H1 (cell line): ENCODE data around the gene TNIK. TPM values are rescaled to one million over a fixed set of nuclear protein-coding genes. Genes with fewer than 3 reads are reported as not detected.

Experiments
- CTCF ChIA-PET: fragments of 300-600 bp; sonication (Branson Sonifier 250); formaldehyde crosslinking; loops from one replicate; lab custom pipeline; 2021; ENCODE audit not compliant: partially characterized antibody; lab: Charles Lee
- POLR2A ChIA-PET: fragments of 300-600 bp; sonication (Branson Sonifier 250); formaldehyde crosslinking; loops from one replicate; lab custom pipeline; 2021; ENCODE audit warnings: inconsistent platforms; ENCODE audit not compliant: partially characterized antibody; lab: Charles Lee
- DNase-seq, 2 experiments: peaks; one replicate each; pipeline versions ENCODE4 v3.0.0 to v3.0.0-alpha.2; 2010 to 2022; ENCODE audit warnings: low spot score in 2 of 2, low read depth in 1 of 2, mixed read lengths in 1 of 2
- FAIRE-seq: peaks from 2 replicates; lab custom pipeline; 2011; peaks lifted over from hg19 to GRCh38; lab: Jason Lieb, UNC
- H2AFZ ChIP-seq: 2 replicates; pipeline ENCODE4 v1.8.1; 2012; ENCODE audit warnings: low read length, inconsistent platforms
- H2AK5ac ChIP-seq: 2 replicates; pipeline ENCODE4 v1.6.1; 2013; ENCODE audit warnings: low read depth, low read length
- H2BK120ac ChIP-seq: replicated peaks from 2 replicates; pipeline ENCODE3; 2013; ENCODE audit warnings: low read depth, low read length, inconsistent platforms
- H2BK12ac ChIP-seq: 2 replicates; pipeline ENCODE4 v1.6.1; 2013; ENCODE audit warnings: low read depth, low read length
- H2BK15ac ChIP-seq: 2 replicates; pipeline ENCODE4 v1.6.1; 2013; ENCODE audit warnings: low read length
- H2BK20ac ChIP-seq: 2 replicates; pipeline ENCODE4 v1.6.1; 2013; ENCODE audit warnings: low read length
- H2BK5ac ChIP-seq: 2 replicates; pipeline ENCODE4 v1.6.1; 2013; ENCODE audit warnings: low read depth, low read length
- H3K14ac ChIP-seq: 2 replicates; pipeline ENCODE4 v1.6.1; 2013; ENCODE audit warnings: inconsistent platforms; ENCODE audit not compliant: insufficient read length
- H3K18ac ChIP-seq: 2 replicates; pipeline ENCODE4 v1.6.1; 2013; ENCODE audit warnings: low read length; ENCODE audit errors: extremely low read depth
- H3K23ac ChIP-seq: 2 replicates; pipeline ENCODE4 v1.6.1; 2013; ENCODE audit warnings: inconsistent platforms; ENCODE audit not compliant: insufficient read length
- H3K23me2 ChIP-seq: 2 replicates; pipeline ENCODE4 v1.6.1; 2013; ENCODE audit warnings: low read depth, low read length
- H3K27ac ChIP-seq: 2 replicates; pipeline ENCODE4 v1.6.1; 2011; ENCODE audit warnings: low read depth, low read length, inconsistent platforms
- H3K27me3 ChIP-seq, 4 experiments: replicated peaks in 1 of 4; 1 replicate in 1 of 4; 2 replicates in 3 of 4; pipeline versions ENCODE4 v1.6.1 to v1.8.1; 2011 to 2013; ENCODE audit warnings: low read length in 3 of 4, mild to moderate bottlenecking in 3 of 4, inconsistent platforms in 2 of 4, mixed read lengths in 2 of 4, moderate library complexity in 1 of 4; ENCODE audit not compliant: control insufficient read depth in 3 of 4, insufficient read depth in 3 of 4; ENCODE audit errors: extremely low read depth in 1 of 4
- H3K36me3 ChIP-seq, 4 experiments: 2 replicates each; pipeline versions ENCODE4 v1.6.1 to v1.8.1; 2011 to 2013; ENCODE audit warnings: mild to moderate bottlenecking in 4 of 4, low read length in 3 of 4, moderate library complexity in 2 of 4, control low read depth in 1 of 4, inconsistent platforms in 1 of 4; ENCODE audit not compliant: insufficient read depth in 4 of 4, control insufficient read depth in 2 of 4
- H3K4ac ChIP-seq: replicated peaks from 2 replicates; pipeline ENCODE3; 2013; ENCODE audit warnings: low read length, low read depth, mixed read lengths, inconsistent platforms; ENCODE audit not compliant: insufficient read length
- H3K4me1 ChIP-seq, 4 experiments: replicated peaks in 1 of 4; 1 replicate in 1 of 4; 2 replicates in 3 of 4; pipeline versions ENCODE4 v1.6.1 to v1.8.1; 2011 to 2013; ENCODE audit warnings: low read length in 3 of 4, inconsistent platforms in 2 of 4, mixed read lengths in 1 of 4; ENCODE audit not compliant: insufficient read depth in 4 of 4, control insufficient read depth in 3 of 4
- H3K4me2 ChIP-seq, 2 experiments: 2 replicates each; pipeline versions ENCODE4 v1.6.1 to v1.8.1; 2011 to 2013; ENCODE audit warnings: low read depth in 2 of 2, low read length in 2 of 2, control low read depth in 1 of 2, inconsistent platforms in 1 of 2, mild to moderate bottlenecking in 1 of 2; ENCODE audit not compliant: insufficient read depth in 1 of 2
- H3K4me3 ChIP-seq, 4 experiments: fragments of 200-600, 300-600 bp in 1 of 4; sonication (generic), shearing (Covaris generic), sonication (Bioruptor Twin) in 1 of 4; 2 replicates each; pipeline versions ENCODE4 v1.5.1 to v1.8.1; 2011 to 2016; ENCODE audit warnings: low read length in 4 of 4, low read depth in 3 of 4, control low read depth in 2 of 4, inconsistent platforms in 2 of 4, mild to moderate bottlenecking in 2 of 4, mixed read lengths in 1 of 4, moderate library complexity in 1 of 4; ENCODE audit not compliant: insufficient read depth in 2 of 4; ENCODE audit errors: extremely low read depth in 1 of 4
- H3K56ac ChIP-seq: replicated peaks from 2 replicates; pipeline ENCODE3; 2013; ENCODE audit warnings: low read depth, mild to moderate bottlenecking, mixed read lengths, low read length, inconsistent platforms; ENCODE audit not compliant: insufficient read length
- H3K79me1 ChIP-seq: 2 replicates; pipeline ENCODE4 v1.6.1; 2013; ENCODE audit warnings: low read depth, low read length, control low read depth
- H3K79me2 ChIP-seq, 2 experiments: 2 replicates each; pipeline versions ENCODE4 v1.6.1 to v1.8.1; 2012 to 2013; ENCODE audit warnings: low read length in 2 of 2, mild to moderate bottlenecking in 2 of 2, inconsistent platforms in 1 of 2; ENCODE audit not compliant: insufficient read depth in 2 of 2, control insufficient read depth in 1 of 2
- H3K9ac ChIP-seq, 4 experiments: replicated peaks in 1 of 4; 1 replicate in 1 of 4; 2 replicates in 3 of 4; pipeline versions ENCODE4 v1.6.1 to v1.8.1; 2011 to 2013; ENCODE audit warnings: low read depth in 3 of 4, low read length in 3 of 4, control low read depth in 2 of 4, mild to moderate bottlenecking in 2 of 4, moderate library complexity in 2 of 4, inconsistent platforms in 1 of 4; ENCODE audit errors: extremely low read depth in 1 of 4
- H3K9me3 ChIP-seq, 2 experiments: 2 replicates each; pipeline versions ENCODE4 v1.6.1 to v1.8.1; 2012 to 2013; ENCODE audit warnings: mild to moderate bottlenecking in 2 of 2, moderate library complexity in 2 of 2, control low read depth in 1 of 2, inconsistent platforms in 1 of 2, low read depth in 1 of 2, low read length in 1 of 2, mixed read lengths in 1 of 2; ENCODE audit not compliant: insufficient read depth in 2 of 2
- H4K20me1 ChIP-seq, 2 experiments: replicated peaks in 1 of 2; 2 replicates each; pipeline versions ENCODE3 to v1.8.1; 2011 to 2013; ENCODE audit warnings: inconsistent platforms in 2 of 2, low read length in 2 of 2, mild to moderate bottlenecking in 1 of 2; ENCODE audit not compliant: insufficient read depth in 2 of 2, control insufficient read depth in 1 of 2
- H4K5ac ChIP-seq: 2 replicates; pipeline ENCODE4 v1.6.1; 2013; ENCODE audit warnings: low read length, low read depth, mixed read lengths, inconsistent platforms; ENCODE audit not compliant: insufficient read length
- H4K8ac ChIP-seq: 2 replicates; pipeline ENCODE4 v1.8.0; 2013; ENCODE audit warnings: mild to moderate bottlenecking, moderate library complexity, low read length, inconsistent platforms; ENCODE audit not compliant: insufficient read depth; ENCODE audit errors: extremely low read depth
- H4K91ac ChIP-seq: replicated peaks from 2 replicates; pipeline ENCODE3; 2013; ENCODE audit warnings: low read length, mixed read lengths, inconsistent platforms; ENCODE audit not compliant: insufficient read length
- EP300 ChIP-seq, 2 experiments: IDR thresholded peaks; 1 replicate in 1 of 2; 2 replicates in 1 of 2; pipeline ENCODE4 v1.6.1; 2011 to 2012; ENCODE audit warnings: low read depth in 2 of 2, low read length in 2 of 2, mild to moderate bottlenecking in 2 of 2, borderline replicate concordance in 1 of 2, inconsistent platforms in 1 of 2, moderate library complexity in 1 of 2
- WGBS, 2 experiments: shearing (Covaris generic) in 1 of 2; methylation state at CpG; one replicate each; pipeline versions ENCODE4 v1.1.6 to v1.1.7; 2013 to 2015; ENCODE audit warnings: low lambda C conversion rate in 2 of 2, mixed read lengths in 2 of 2, inconsistent platforms in 1 of 2, low coverage in 1 of 2, missing lambda C conversion rate in 1 of 2; ENCODE audit not compliant: insufficient replicate concordance in 2 of 2, insufficient coverage in 1 of 2, insufficient read length in 1 of 2; ENCODE audit errors: extremely low coverage in 1 of 2, missing lambda C conversion rate in 1 of 2; 5-methylcytosine and 5-hydroxymethylcytosine counted together
- polyA plus RNA-seq, 7 experiments: library from polyadenylated mRNA; depleted of rRNA in 3 of 7; stranded (reverse) in 5 of 7; unstranded in 2 of 7; fragments of >200 nt in 5 of 7; fragments of 200-250 nt in 2 of 7; gene quantifications; 1 replicate in 5 of 7; 2 replicates in 1 of 7; 4 replicates in 1 of 7; pipeline versions ENCODE4 v1.2.1 to v1.2.3, GENCODE V29; 2011 to 2013; ENCODE audit warnings: missing spikeins in 2 of 7, mixed read lengths in 2 of 7
- total RNA-seq: library from RNA; stranded (reverse); fragmentation: NEBNext Ultra II Directional; extraction: Animal tissue kit (Norgen Biotek cat#: 25700); gene quantifications from 2 replicates; pipeline ENCODE4 v1.2.1, GENCODE V29; 2021

Gene TNIK
- total and polyA plus RNA-seq, 2 of the 8 experiments (the other 6 are each of a cell fraction or from before 2014, with no cell fraction given), result 7.4 to 42.0 TPM

- Histone ChIP-seq H2AFZ (no peak overlapping the region), H2BK12ac (no peak overlapping the region), H3K18ac (no peak overlapping the region), H3K4me2 (no peak overlapping the region), H4K5ac (no peak overlapping the region), H2BK15ac (no peak overlapping the region), H2BK120ac (no peak overlapping the region), H4K91ac (no peak overlapping the region), H3K4ac (no peak overlapping the region), H4K20me1 (no peaks in the 10 kb centered on the region), H3K56ac (no peak overlapping the region), H3K27me3 (no peaks in the 10 kb centered on the region), H3K23me2 (no peaks in the 10 kb centered on the region), H3K4me1 (peaks cover 0 to 4% (median 0%) of the 10 kb centered on the region in 4 experiments; a peak in 1 of 7 replicates), H3K27ac (no peak overlapping the region), H3K23ac (no peak overlapping the region), H2AK5ac (no peak overlapping the region), H2BK20ac (no peak overlapping the region), H3K9ac (no peak overlapping the region), H3K4me3 (no peak overlapping the region), H3K36me3 (no peaks in the 10 kb centered on the region), H3K14ac (no peak overlapping the region), H2BK5ac (no peak overlapping the region), H3K79me1 (no peaks in the 10 kb centered on the region), H3K79me2 (no peaks in the 10 kb centered on the region), H3K9me3 (no peaks in the 10 kb centered on the region), H4K8ac (no peak overlapping the region)
- no peak for TF ChIP-seq EP300 (IDR thresholded peaks at IDR 0.05; ENCODE audit: borderline replicate concordance in 1 of 2, low read depth in 2 of 2, low read length in 2 of 2)
- FAIRE-seq (no peak), DNase-seq (no peak)
- WGBS, 2 experiments, result 89% methylated on average over 4 of the region's 4 CpGs; no CpG with 5 or more reads in 1 of the 2 experiments
- ChIA-PET POLR2A (no interaction called here), CTCF (interaction anchor here (0.6 to 2.1 kb wide), 4 partner anchors 37 to 1370 kb away, joined by 3 to 6 read pairs (median 3); no protein-coding TSS in a partner anchor)
Measured at GRCh38 chr3:171055336-171056178, 404.6 kb downstream of the TNIK start.
